Activated naive CD8-positive, alpha-beta T cell treated with anti-CD3 and anti-CD28 coated beads, Interleukin-2, amount 10 ng/mL, durations not matched to agents 7 days and 5 days (primary cell): ENCODE data around the gene GOLGA6L2. TPM values are rescaled to one million over a fixed set of nuclear protein-coding genes. Genes with fewer than 3 reads are reported as not detected.
"Not testable (repeated sequence)": the region's sequence is repeated elsewhere in the genome, so short reads cannot be mapped to it uniquely, and the experiment has no call there.

Experiments used
- ATAC-seq: fragments of 150-1000 bp; cut with Tn5 transposase; one replicate; pipeline ENCODE4 v1.10.0; 2021; ENCODE audit warnings: low read depth, moderate library complexity
- POLR2A ChIA-PET: fragments of 350-600 bp; sonication (Branson Sonifier 250); formaldehyde crosslinking; loops from one replicate; lab custom pipeline; 2021; ENCODE audit warnings: antibody characterized with exemption; lab: Charles Lee
- DNase-seq: peaks from one replicate; pipeline ENCODE4 v3.0.0; 2021
- H3K27ac Mint-ChIP-seq: one replicate; pipeline ENCODE4 v1.8.0; 2022; ENCODE audit warnings: mild to moderate bottlenecking, mixed read lengths
- H3K27me3 Mint-ChIP-seq: one replicate; pipeline ENCODE4 v1.8.0; 2022; ENCODE audit warnings: mild to moderate bottlenecking, moderate library complexity, mixed read lengths
- H3K36me3 Mint-ChIP-seq: one replicate; pipeline ENCODE4 v1.8.0; 2021; ENCODE audit warnings: mild to moderate bottlenecking, mixed read lengths
- H3K4me1 Mint-ChIP-seq: one replicate; pipeline ENCODE4 v1.8.0; 2021; ENCODE audit warnings: mixed read lengths
- H3K4me3 Mint-ChIP-seq: one replicate; pipeline ENCODE4 v1.8.0; 2022; ENCODE audit warnings: mild to moderate bottlenecking, moderate library complexity, mixed read lengths
- H3K9me3 Mint-ChIP-seq: one replicate; pipeline ENCODE4 v1.8.0; 2021; ENCODE audit warnings: mixed read lengths
- total RNA-seq, 2 experiments: library from RNA; stranded (reverse); gene quantifications; one replicate each; pipeline ENCODE4 v1.2.3, GENCODE V29; 2021

Gene GOLGA6L2
- total RNA-seq, 2 experiments from 2014 or later = not detected

- H3K4me1 Mint-ChIP-seq = no peaks in the 10 kb centered on the region
- H3K36me3 Mint-ChIP-seq = no peaks in the 10 kb centered on the region
- no peaks in the 10 kb centered on the region for H3K9me3 Mint-ChIP-seq
- DNase-seq = no peak
- H3K4me3 Mint-ChIP-seq = no peak overlapping the region
- ATAC-seq = no peak
- POLR2A ChIA-PET = no interaction called here
- no peak overlapping the region for H3K27ac Mint-ChIP-seq
- no peaks in the 10 kb centered on the region for H3K27me3 Mint-ChIP-seq
These were observed 26.1 kb downstream of the GOLGA6L2 start for GRCh38 chr15:23420806-23421575.

- H3K36me3 Mint-ChIP-seq = no peaks in the 10 kb centered on the region
- H3K4me1 Mint-ChIP-seq = no peaks in the 10 kb centered on the region
- DNase-seq (no peak), ATAC-seq (no peak)
- no peaks in the 10 kb centered on the region for H3K9me3 Mint-ChIP-seq
- H3K4me3 Mint-ChIP-seq = no peak overlapping the region
- H3K27me3 Mint-ChIP-seq = no peaks in the 10 kb centered on the region
- H3K27ac Mint-ChIP-seq = no peak overlapping the region
- POLR2A ChIA-PET = no interaction called here
These were observed 30.4 kb downstream of the GOLGA6L2 start for GRCh38 chr15:23416349-23417276.

GRCh38 chr15:23415866-23416265 lies 31.2 kb downstream of the GOLGA6L2 start:
- H3K4me1 Mint-ChIP-seq, POLR2A ChIA-PET, H3K36me3 Mint-ChIP-seq, H3K4me3 Mint-ChIP-seq, DNase-seq, H3K9me3 Mint-ChIP-seq, H3K27me3 Mint-ChIP-seq, H3K27ac Mint-ChIP-seq, ATAC-seq: not testable (repeated sequence)

- ATAC-seq (no peak), DNase-seq (no peak)
- Mint-ChIP-seq H3K9me3 (no peaks in the 10 kb centered on the region), H3K36me3 (no peaks in the 10 kb centered on the region), H3K4me1 (no peaks in the 10 kb centered on the region), H3K27me3 (no peaks in the 10 kb centered on the region), H3K4me3 (no peak overlapping the region), H3K27ac (no peak overlapping the region)
- POLR2A ChIA-PET = no interaction called here
These were observed 31.6 kb downstream of the GOLGA6L2 start for GRCh38 chr15:23415321-23415865.

- DNase-seq, POLR2A ChIA-PET, ATAC-seq, H3K4me3 Mint-ChIP-seq, H3K27me3 Mint-ChIP-seq, H3K27ac Mint-ChIP-seq, H3K36me3 Mint-ChIP-seq, H3K9me3 Mint-ChIP-seq, H3K4me1 Mint-ChIP-seq: not testable (repeated sequence)
These were observed 34.0 kb downstream of the GOLGA6L2 start for GRCh38 chr15:23412881-23413600.

- POLR2A ChIA-PET = no interaction called here
- no peaks in the 10 kb centered on the region for H3K27me3 Mint-ChIP-seq
- peaks cover 2% of the 10 kb centered on the region for H3K9me3 Mint-ChIP-seq
- H3K36me3 Mint-ChIP-seq = no peaks in the 10 kb centered on the region
- no peak overlapping the region for H3K4me3 Mint-ChIP-seq
- ATAC-seq (no peak), DNase-seq (no peak)
- H3K4me1 Mint-ChIP-seq = no peaks in the 10 kb centered on the region
- H3K27ac Mint-ChIP-seq = no peak overlapping the region
These were observed 35.2 kb downstream of the GOLGA6L2 start for GRCh38 chr15:23411841-23412240.

GRCh38 chr15:23403550-23403949 lies 43.5 kb downstream of the GOLGA6L2 start:
- H3K27me3 Mint-ChIP-seq = no peaks in the 10 kb centered on the region
- ATAC-seq (no peak), DNase-seq (no peak)
- no peaks in the 10 kb centered on the region for H3K36me3 Mint-ChIP-seq
- peaks cover 2% of the 10 kb centered on the region for H3K9me3 Mint-ChIP-seq
- no peak overlapping the region for H3K27ac Mint-ChIP-seq
- H3K4me1 Mint-ChIP-seq = no peaks in the 10 kb centered on the region
- no peak overlapping the region for H3K4me3 Mint-ChIP-seq
- POLR2A ChIA-PET = no interaction called here

GRCh38 chr15:23402544-23402943 lies 44.5 kb downstream of the GOLGA6L2 start:
- Mint-ChIP-seq H3K4me1 (no peaks in the 10 kb centered on the region), H3K27ac (no peak overlapping the region), H3K36me3 (no peaks in the 10 kb centered on the region), H3K27me3 (no peaks in the 10 kb centered on the region), H3K9me3 (peaks cover 2% of the 10 kb centered on the region), H3K4me3 (no peak overlapping the region)
- DNase-seq = no peak
- POLR2A ChIA-PET = no interaction called here
- no peak for ATAC-seq

GRCh38 chr15:23402140-23402539 lies 44.9 kb downstream of the GOLGA6L2 start:
- H3K4me3 Mint-ChIP-seq = no peak overlapping the region
- POLR2A ChIA-PET = no interaction called here
- H3K9me3 Mint-ChIP-seq = peaks cover 2% of the 10 kb centered on the region
- H3K4me1 Mint-ChIP-seq = no peaks in the 10 kb centered on the region
- H3K27me3 Mint-ChIP-seq = no peaks in the 10 kb centered on the region
- DNase-seq = no peak
- H3K27ac Mint-ChIP-seq = no peak overlapping the region
- H3K36me3 Mint-ChIP-seq = no peaks in the 10 kb centered on the region
- no peak for ATAC-seq

- POLR2A ChIA-PET = no interaction called here
- Mint-ChIP-seq H3K27me3 (no peaks in the 10 kb centered on the region), H3K36me3 (no peaks in the 10 kb centered on the region), H3K9me3 (no peaks in the 10 kb centered on the region), H3K27ac (no peak overlapping the region), H3K4me3 (no peak overlapping the region), H3K4me1 (no peaks in the 10 kb centered on the region)
- ATAC-seq (no peak), DNase-seq (no peak)
These were observed 45.4 kb downstream of the GOLGA6L2 start for GRCh38 chr15:23401627-23402026.

- ATAC-seq, H3K9me3 Mint-ChIP-seq, H3K27me3 Mint-ChIP-seq, H3K4me1 Mint-ChIP-seq, H3K27ac Mint-ChIP-seq, H3K4me3 Mint-ChIP-seq, H3K36me3 Mint-ChIP-seq, DNase-seq, POLR2A ChIA-PET: not testable (repeated sequence)
These were observed 47.8 kb downstream of the GOLGA6L2 start for GRCh38 chr15:23399207-23399606.

GRCh38 chr15:23398357-23398756 lies 48.7 kb downstream of the GOLGA6L2 start:
- H3K4me1 Mint-ChIP-seq, H3K27me3 Mint-ChIP-seq, ATAC-seq, H3K27ac Mint-ChIP-seq, H3K4me3 Mint-ChIP-seq, POLR2A ChIA-PET, H3K36me3 Mint-ChIP-seq, DNase-seq, H3K9me3 Mint-ChIP-seq: not testable (repeated sequence)

GRCh38 chr15:23397779-23398178 lies 49.3 kb downstream of the GOLGA6L2 start:
- Mint-ChIP-seq H3K27ac (no peak overlapping the region), H3K4me3 (no peak overlapping the region), H3K4me1 (no peaks in the 10 kb centered on the region), H3K27me3 (no peaks in the 10 kb centered on the region), H3K9me3 (no peaks in the 10 kb centered on the region), H3K36me3 (no peaks in the 10 kb centered on the region)
- POLR2A ChIA-PET = no interaction called here
- DNase-seq (no peak), ATAC-seq (no peak)
